ENCODE data around the gene KTN1. TPM values are rescaled to one million over a fixed set of nuclear protein-coding genes. Genes with fewer than 3 reads are reported as not detected.

Gene KTN1
- total RNA-seq, 1 experiment from 2014 or later = 125 TPM

GRCh38 chr14:55699131-55700057 lies 119.4 kb downstream of the KTN1 start (continued):
- no peak for TF ChIP-seq CTCF (IDR thresholded peaks at IDR 0.05)

GRCh38 chr14:55701638-55702037 lies 121.6 kb downstream of the KTN1 start:
- CTCF ChIA-PET = interaction anchor here (1.0 kb wide), 1 partner anchor 256 kb away, joined by 6 read pairs; no protein-coding TSS in a partner anchor
- no peak for DNase-seq (ENCODE audit: low spot score)

More at GRCh38 chr14:55701638-55702037, 121.6 kb downstream of the KTN1 start:
- no peak overlapping the region for H3K4me3 Mint-ChIP-seq
- H3K36me3 Mint-ChIP-seq = peaks cover 8% of the 10 kb centered on the region
- TF ChIP-seq ZMAT4 (CRISPR knock-in tag; IDR thresholded peaks at IDR 0.05) (no peak), ATF6 (CRISPR knock-in tag; IDR thresholded peaks at IDR 0.05) (no peak), MLX (CRISPR knock-in tag; IDR thresholded peaks at IDR 0.05) (no peak), NFATC4 (CRISPR knock-in tag; IDR thresholded peaks at IDR 0.05) (no peak), ZNF512 (CRISPR knock-in tag; IDR thresholded peaks at IDR 0.05; ENCODE audit: borderline replicate concordance) (no peak), NR3C1 (CRISPR knock-in tag; conservative IDR thresholded peaks at IDR 0.05; ENCODE audit: low read depth) (no peak), ETV6 (CRISPR knock-in tag; IDR thresholded peaks at IDR 0.05) (no peak), ARID4B (CRISPR knock-in tag; IDR thresholded peaks at IDR 0.05; ENCODE audit: borderline replicate concordance) (no peak)
- peaks cover 16% of the 10 kb centered on the region for H3K9me3 Mint-ChIP-seq
- no peak for ATAC-seq
- H3K27me3 Mint-ChIP-seq (ENCODE audit: low read depth) = no peaks in the 10 kb centered on the region
- H3K4me1 Mint-ChIP-seq = peaks cover 26% of the 10 kb centered on the region
- H3K27ac Mint-ChIP-seq = no peak overlapping the region
- POLR2A ChIA-PET = no interaction called here
